GM12801 (cell line): ENCODE data around the gene FGD1.

Experiments
- CTCF ChIP-seq: IDR thresholded peaks from one replicate; pipeline ENCODE4 v1.5.1; 2011; ENCODE audit warnings: control low read depth; ENCODE audit not compliant: insufficient read length; ENCODE audit errors: extremely low read depth

Gene FGD1

GRCh38 chrX:54411732-54412131 lies 84.3 kb downstream of the FGD1 start:
- no peak for TF ChIP-seq CTCF

GRCh38 chrX:54407266-54407665 lies 88.8 kb downstream of the FGD1 start:
- TF ChIP-seq CTCF, result no peak

DNA sequence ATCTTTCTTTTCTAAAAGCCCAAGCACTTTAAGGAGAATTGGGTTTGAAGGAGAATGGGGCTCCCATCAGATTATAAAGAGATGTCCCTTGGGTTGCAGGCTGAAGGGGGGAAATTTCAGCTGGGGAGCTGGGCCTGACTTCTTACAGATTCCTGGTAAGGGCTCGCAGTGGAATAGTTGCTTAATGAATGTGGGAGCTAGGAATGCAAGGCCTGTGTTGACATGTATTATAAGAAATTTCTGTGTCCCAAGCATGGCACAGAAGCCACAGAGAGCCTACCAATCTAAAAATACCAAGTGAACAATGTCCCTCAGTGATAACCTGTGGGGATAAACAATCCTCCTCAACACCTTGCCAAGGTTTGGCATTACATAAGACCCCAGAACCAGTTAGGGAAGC lies 98.9 kb downstream of the FGD1 start:
- no peak for TF ChIP-seq CTCF
